IMR-90 (cell line): Measurements from ENCODE around the gene MPZL1. TPM values are rescaled to one million over a fixed set of nuclear protein-coding genes. Genes with fewer than 3 reads are reported as not detected.

Experiments used
- ATAC-seq: fragments of 200-7000 bp; cut with Tn5 transposase; 2 replicates; pipeline ENCODE4 v1.9.1; 2020; ENCODE audit warnings: low read depth, mild to moderate bottlenecking, moderate library complexity
- BruUV-seq: library from RNA; stranded (reverse); fragments of 400-500 nt; replicated peaks from 2 replicates; lab custom pipeline; 2021; lab: Mats Ljungman, UMichigan
- CTCF ChIA-PET: fragments of 300-600 bp; formaldehyde crosslinking; extraction: SDS; loops from one replicate; lab custom pipeline; 2021; ENCODE audit warnings: antibody characterized with exemption; lab: Yijun Ruan, JAX
- POLR2A ChIA-PET: fragments of 300-600 bp; sonication (Branson Sonifier 250); formaldehyde crosslinking; loops from one replicate; lab custom pipeline; 2022; ENCODE audit warnings: antibody characterized with exemption; ENCODE audit not compliant: unreplicated experiment; lab: Charles Lee
- DNase-seq: peaks from one replicate; pipeline ENCODE4 v3.0.0; 2013
- H2AFZ ChIP-seq: replicated peaks from 2 replicates; pipeline ENCODE3; 2013; ENCODE audit warnings: low read length, mild to moderate bottlenecking; ENCODE audit not compliant: poor library complexity
- H2AK5ac ChIP-seq: 2 replicates; pipeline ENCODE4 v1.6.1; 2013; ENCODE audit warnings: low read depth, low read length, inconsistent platforms
- H2AK9ac ChIP-seq: replicated peaks from 2 replicates; pipeline ENCODE3; 2013; ENCODE audit warnings: mild to moderate bottlenecking, low read depth, low read length, moderate library complexity; ENCODE audit not compliant: poor library complexity
- H2BK120ac ChIP-seq: 2 replicates; pipeline ENCODE4 v1.6.1; 2013; ENCODE audit warnings: low read depth, low read length, inconsistent platforms
- H2BK15ac ChIP-seq: 3 replicates; pipeline ENCODE4 v1.6.1; 2013; ENCODE audit warnings: low read depth, low read length, inconsistent platforms
- H2BK20ac ChIP-seq: 2 replicates; pipeline ENCODE4 v1.6.1; 2013; ENCODE audit warnings: low read depth, mild to moderate bottlenecking, inconsistent platforms, low read length, moderate library complexity
- H2BK5ac ChIP-seq: 2 replicates; pipeline ENCODE4 v1.6.1; 2013; ENCODE audit warnings: mild to moderate bottlenecking, low read depth, low read length, inconsistent platforms; ENCODE audit not compliant: poor library complexity, severe bottlenecking
- H3K14ac ChIP-seq: replicated peaks from 2 replicates; pipeline ENCODE4 v1.6.1; 2013; ENCODE audit warnings: low read depth, low read length, inconsistent platforms
- H3K18ac ChIP-seq: 2 replicates; pipeline ENCODE4 v1.6.1; 2013; ENCODE audit warnings: low read depth, low read length, control low read depth
- H3K23ac ChIP-seq: 2 replicates; pipeline ENCODE4 v1.6.1; 2013; ENCODE audit warnings: low read depth, low read length, inconsistent platforms
- H3K27ac ChIP-seq: 2 replicates; pipeline ENCODE4 v1.5.1; 2013; ENCODE audit warnings: mild to moderate bottlenecking, control low read depth, low read length; ENCODE audit not compliant: insufficient read depth
- H3K27me3 ChIP-seq: 2 replicates; pipeline ENCODE4 v1.6.1; 2013; ENCODE audit warnings: low read length; ENCODE audit not compliant: control insufficient read depth, insufficient read depth
- H3K36me3 ChIP-seq: 2 replicates; pipeline ENCODE4 v1.6.1; 2013; ENCODE audit warnings: low read length, mixed read lengths; ENCODE audit not compliant: control insufficient read depth, insufficient read depth
- H3K4ac ChIP-seq: 2 replicates; pipeline ENCODE4 v1.6.1; 2013; ENCODE audit warnings: low read depth, low read length, inconsistent platforms
- H3K4me1 ChIP-seq: 2 replicates; pipeline ENCODE4 v1.6.1; 2013; ENCODE audit warnings: low read length, mixed read lengths; ENCODE audit not compliant: control insufficient read depth, insufficient read depth
- H3K4me2 ChIP-seq: 2 replicates; pipeline ENCODE4 v1.6.1; 2013; ENCODE audit warnings: low read depth, mild to moderate bottlenecking, control low read depth, low read length, moderate library complexity
- H3K4me3 ChIP-seq: 2 replicates; pipeline ENCODE4 v1.5.1; 2013; ENCODE audit warnings: low read depth, mild to moderate bottlenecking, control low read depth, low read length, moderate library complexity; ENCODE audit not compliant: insufficient read depth
- H3K56ac ChIP-seq: 2 replicates; pipeline ENCODE4 v1.6.1; 2013; ENCODE audit warnings: low read length, inconsistent platforms; ENCODE audit not compliant: insufficient read depth; ENCODE audit errors: extremely low read depth
- H3K79me1 ChIP-seq, 2 experiments: 2 replicates each; pipeline ENCODE4 v1.6.1; 2013; ENCODE audit warnings: low read length in 2 of 2, inconsistent platforms in 1 of 2, low read depth in 1 of 2
- H3K9ac ChIP-seq: 2 replicates; pipeline ENCODE4 v1.6.1; 2013; ENCODE audit warnings: low read depth, low read length, control low read depth
- H3K9me1 ChIP-seq: 2 replicates; pipeline ENCODE4 v1.6.1; 2013; ENCODE audit warnings: low read length, inconsistent platforms; ENCODE audit not compliant: insufficient read depth
- H3K9me3 ChIP-seq: 2 replicates; pipeline ENCODE4 v1.6.1; 2013; ENCODE audit warnings: low read length; ENCODE audit not compliant: control insufficient read depth, insufficient read depth
- H4K20me1 ChIP-seq: 2 replicates; pipeline ENCODE4 v1.6.1; 2013; ENCODE audit warnings: low read length, inconsistent platforms; ENCODE audit not compliant: insufficient read depth
- H4K5ac ChIP-seq: 2 replicates; pipeline ENCODE4 v1.6.1; 2013; ENCODE audit warnings: mild to moderate bottlenecking, low read depth, low read length, control low read depth
- H4K8ac ChIP-seq, 2 experiments: 2 replicates each; pipeline ENCODE4 v1.6.1; 2013; ENCODE audit warnings: low read depth in 2 of 2, low read length in 2 of 2, control low read depth in 1 of 2, inconsistent platforms in 1 of 2
- H4K91ac ChIP-seq: 2 replicates; pipeline ENCODE4 v1.6.1; 2013; ENCODE audit warnings: low read depth, low read length, inconsistent platforms; ENCODE audit not compliant: insufficient read depth
- BHLHE40 ChIP-seq: fragments of 150-350 bp; IDR thresholded peaks from 2 replicates; pipeline ENCODE4 v1.6.1; 2016; ENCODE audit warnings: mild to moderate bottlenecking, low read depth, low read length
- FOS ChIP-seq: fragments of 150-350 bp; IDR thresholded peaks from 2 replicates; pipeline ENCODE4 v1.6.1; 2016; ENCODE audit warnings: low read depth, low read length
- NFE2L2 ChIP-seq: fragments of 150-350 bp; IDR thresholded peaks from 2 replicates; pipeline ENCODE4 v1.6.1; 2016; ENCODE audit warnings: low read depth, mild to moderate bottlenecking, low read length
- WGBS, 2 experiments: methylation state at CpG; one replicate each; pipeline versions ENCODE4 v1.1.5 to v1.1.7; 2013; ENCODE audit warnings: missing lambda C conversion rate in 2 of 2; ENCODE audit not compliant: insufficient read length in 1 of 2; ENCODE audit errors: extremely low coverage in 2 of 2; 5-methylcytosine and 5-hydroxymethylcytosine counted together
- dilution Hi-C: fragments of 300-500 bp; cut with HindIII; formaldehyde crosslinking; loops from one replicate; pipeline ENCODE4 v1.14.3; 2018; ENCODE audit warnings: low sequenced_read_pairs; ENCODE audit not compliant: unreplicated experiment
- in situ Hi-C: fragments of 300-500 bp; cut with MboI; formaldehyde crosslinking; loops from 3 replicates; pipeline ENCODE4 v1.14.3; 2019; ENCODE audit warnings: low sequenced_read_pairs, inconsistent platforms, mixed read lengths
- intact Hi-C: fragments of 100-400 bp; cut with micrococcal nuclease; formaldehyde crosslinking; loops from 2 replicates; pipeline ENCODE4 v1.10.0; 2022
- polyA plus RNA-seq, 3 experiments: library from polyadenylated mRNA; depleted of rRNA; stranded (reverse); fragments of >200 nt; gene quantifications; 2 replicates each; pipeline ENCODE4 v1.2.3, GENCODE V29; 2012; ENCODE audit warnings: low replicate concordance in 1 of 3
- total RNA-seq: library from RNA; depleted of rRNA; stranded (reverse); fragments of >200 nt; gene quantifications from 2 replicates; pipeline ENCODE4 v1.2.3, GENCODE V29; 2012

The MPZL1 gene
- total and polyA plus RNA-seq, 2 of the 4 experiments (the other 2 are of a cell fraction) = 55.3 to 87.3 TPM

DNA sequence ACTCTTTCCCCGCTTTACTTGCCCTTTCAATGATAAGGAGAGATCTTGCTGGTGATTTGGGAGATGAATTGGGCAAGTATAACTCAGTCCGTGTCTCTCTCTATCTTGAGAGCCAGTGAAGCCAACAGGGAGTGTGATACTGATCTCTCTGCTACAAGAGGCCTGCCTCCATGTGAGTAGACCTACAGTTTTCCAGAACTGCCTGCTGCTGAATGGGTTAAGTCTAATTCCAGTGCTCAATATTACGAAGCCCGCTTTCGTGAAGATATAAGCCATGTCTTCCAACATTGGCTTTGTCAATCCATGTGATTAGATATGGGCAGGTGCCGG, 99.5 kb downstream of the MPZL1 start:
- dilution Hi-C loops = no loop called here
- Histone ChIP-seq H3K9ac (no peak overlapping the region), H3K4me2 (no peak overlapping the region), H3K36me3 (no peaks in the 10 kb centered on the region), H3K23ac (peak overlapping the region; percentile 48; the same call in 1 of the 2 replicates), H2AK9ac (peak overlapping the region; percentile 25), H2BK15ac (peak overlapping the region; percentile 69), H2BK5ac (peak overlapping the region; percentile 73), H2BK120ac (peak overlapping the region; percentile 98), H2AFZ (no peak overlapping the region), H3K9me3 (no peaks in the 10 kb centered on the region), H3K4me3 (no peak overlapping the region), H3K4me1 (peaks cover 13% of the 10 kb centered on the region), H3K9me1 (peaks cover 24% of the 10 kb centered on the region), H3K56ac (no peak overlapping the region), H3K4ac (peak overlapping the region; percentile 96), H3K18ac (peak overlapping the region; percentile 50; the same call in 1 of the 2 replicates), H3K14ac (peak overlapping the region; percentile 68), H3K27ac (no peak overlapping the region), H4K5ac (no peak overlapping the region; the same call in 1 of the 2 replicates), H2BK20ac (peak overlapping the region; percentile 100), H3K27me3 (no peaks in the 10 kb centered on the region), H4K91ac (peak overlapping the region; percentile 89), H4K20me1 (no peaks in the 10 kb centered on the region), H2AK5ac (peak overlapping the region; percentile 46), H4K8ac (peak overlapping the region; percentile 6 to 77; a peak in 2 of 4 replicates), H3K79me1 (peaks cover 0 to 13% of the 10 kb centered on the region in 2 experiments; a peak in 2 of 4 replicates)
- 50% methylated on average over 1 of the region's 6 CpGs; no CpG with 5 or more reads in 1 of the 2 experiments for WGBS, 2 experiments
- in situ Hi-C loops = no loop called here
- CTCF ChIA-PET = interaction anchor here (0.6 kb wide), 1 partner anchor 1979 kb away, joined by 4 read pairs; no protein-coding TSS in a partner anchor
- ATAC-seq (no peak), DNase-seq (no peak)
- BruUV-seq = no TSS peak
- intact Hi-C loops = loop anchor here (5.0 kb wide), 1 partner anchor 116 kb away; the partner anchor contains the start of genes DCAF6 and MPC2
- POLR2A ChIA-PET = interaction anchor here (1.0 kb wide), 1 partner anchor 116 kb away, joined by 3 read pairs; the partner anchor contains the start of gene MPC2
- TF ChIP-seq NFE2L2 = no peak
- TF ChIP-seq FOS = no peak
- TF ChIP-seq BHLHE40 = no peak
